Esophagus (tissue), 2 donors: ENCODE data around the gene SLCO4A1. TPM values are rescaled to one million over a fixed set of nuclear protein-coding genes. Genes with fewer than 3 reads are reported as not detected.

Source experiments
- H3K27ac ChIP-seq, 2 donors: one replicate each; pipeline ENCODE4 v1.5.1; 2013; ENCODE audit warnings: low read depth in 2 of 2, mild to moderate bottlenecking in 2 of 2, inconsistent platforms in 1 of 2, low read length in 1 of 2, moderate library complexity in 1 of 2
- H3K27me3 ChIP-seq, 2 donors: one replicate each; pipeline ENCODE4 v1.6.1; 2013; ENCODE audit warnings: low read length in 2 of 2, control low read depth in 1 of 2, mild to moderate bottlenecking in 1 of 2; ENCODE audit not compliant: insufficient read depth in 2 of 2, control insufficient read depth in 1 of 2
- H3K36me3 ChIP-seq, 2 donors: one replicate each; pipeline ENCODE4 v1.6.1; 2013; ENCODE audit warnings: low read length in 1 of 2; ENCODE audit not compliant: control insufficient read depth in 2 of 2, insufficient read depth in 2 of 2
- H3K4me1 ChIP-seq, 2 donors: one replicate each; pipeline ENCODE4 v1.6.1; 2013; ENCODE audit warnings: low read length in 1 of 2; ENCODE audit not compliant: control insufficient read depth in 2 of 2, insufficient read depth in 2 of 2
- H3K4me3 ChIP-seq, 2 donors: one replicate each; pipeline ENCODE4 v1.5.1; 2013; ENCODE audit warnings: low read length in 2 of 2, mild to moderate bottlenecking in 2 of 2, low read depth in 1 of 2, moderate library complexity in 1 of 2
- H3K9me3 ChIP-seq, 2 donors: one replicate each; pipeline ENCODE4 v1.6.1; 2013; ENCODE audit warnings: mild to moderate bottlenecking in 2 of 2, low read depth in 1 of 2, low read length in 1 of 2, moderate library complexity in 1 of 2; ENCODE audit not compliant: control insufficient read depth in 2 of 2, insufficient read depth in 1 of 2
- WGBS, 2 donors: extraction: QIAGEN DNeasy Blood & Tissue Kit; methylation state at CpG; one replicate each; pipeline ENCODE4 v1.1.7; 2013; 5-methylcytosine and 5-hydroxymethylcytosine counted together
- polyA plus RNA-seq, 2 donors: library from polyadenylated mRNA; stranded (reverse); fragments of 200-250 nt; gene quantifications; one replicate each; pipeline ENCODE4 v1.2.3, GENCODE V29; 2013
- donor health status: healthy with polysubstance abuse.
- donor health status: Bipolar disorder and iron deficiency.

The SLCO4A1 gene
- polyA plus RNA-seq, 2 donors, result 12.5 to 29.3 TPM

DNA sequence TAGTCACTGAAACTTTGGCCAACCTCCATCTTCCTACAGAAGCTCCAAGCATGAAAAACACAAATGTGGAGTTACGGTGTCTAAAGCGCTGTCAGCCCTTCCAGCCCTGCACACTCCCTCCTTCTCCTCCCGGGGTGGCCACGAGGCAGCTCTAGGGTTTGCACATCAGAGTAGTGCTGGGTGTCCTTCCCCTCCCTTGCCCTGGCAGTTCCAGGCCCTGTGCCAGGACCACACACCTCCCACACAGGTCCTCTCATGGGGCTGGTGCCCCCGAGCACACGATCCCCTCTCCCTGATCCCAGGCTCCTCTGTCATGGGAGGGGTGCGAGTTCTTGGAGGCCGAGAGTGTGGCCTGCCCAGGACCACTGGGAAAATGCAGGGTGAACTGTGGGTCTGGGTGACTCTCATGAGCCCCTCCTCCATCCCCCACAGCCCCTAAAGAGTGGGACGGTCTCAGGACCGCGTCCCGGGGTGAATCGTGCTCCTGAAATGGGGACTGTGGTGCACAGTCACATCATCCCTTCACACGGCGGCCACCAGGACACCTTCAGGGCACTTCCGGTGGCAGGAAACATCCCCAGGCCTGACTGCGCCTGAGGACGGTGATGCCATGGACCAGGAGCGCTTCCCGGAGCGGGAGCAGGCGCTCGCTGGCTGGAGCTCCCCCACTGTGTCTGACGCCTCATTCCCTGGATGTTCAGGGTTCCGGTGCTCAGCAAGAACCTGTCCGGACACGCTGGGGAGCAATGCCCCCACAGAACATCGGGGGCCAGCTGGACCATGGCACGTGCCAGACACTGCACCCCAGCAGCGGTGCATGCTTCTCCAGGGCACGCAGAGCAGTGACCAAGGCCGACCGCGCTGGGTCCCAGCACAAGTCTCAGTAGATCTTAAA lies 42.8 kb upstream of the SLCO4A1 start:
- Histone ChIP-seq H3K27ac (no peak overlapping the region), H3K4me1 (peaks cover 4 to 31% of the 10 kb centered on the region in 2 donors), H3K36me3 (no peaks in the 10 kb centered on the region), H3K9me3 (peaks cover 3 to 13% of the 10 kb centered on the region in 2 donors), H3K27me3 (peaks cover 0 to 2% of the 10 kb centered on the region in 2 donors), H3K4me3 (no peak overlapping the region)
- 65 to 73% methylated on average over 34 of the region's 34 CpGs for WGBS, 2 donors

DNA sequence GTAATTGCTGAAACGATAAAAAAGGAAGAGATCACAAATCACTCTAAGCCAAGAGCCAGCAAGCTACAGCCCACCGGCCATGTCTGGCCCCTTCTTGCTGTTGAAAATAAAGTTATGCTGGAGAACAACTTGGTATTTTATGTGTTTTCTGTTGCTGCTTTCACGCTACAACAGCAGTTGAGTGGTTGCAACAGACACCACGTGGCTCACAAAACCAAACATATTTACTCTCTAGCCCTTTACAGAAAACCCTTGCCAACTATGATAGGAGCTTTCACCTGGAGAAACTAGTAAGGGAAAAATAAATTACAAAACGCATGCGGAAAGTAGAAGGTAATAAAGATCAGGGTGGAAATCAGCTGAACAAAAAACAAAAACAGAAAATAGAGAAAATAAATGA lies 41.1 kb upstream of the SLCO4A1 start:
- peaks cover 3 to 10% of the 10 kb centered on the region in 2 donors for H3K9me3 ChIP-seq
- WGBS, 2 donors, result 74 to 82% methylated on average over 6 of the region's 6 CpGs
- H3K27ac ChIP-seq, result no peak overlapping the region
- no peaks in the 10 kb centered on the region for H3K36me3 ChIP-seq
- H3K4me1 ChIP-seq, result peaks cover 4 to 30% of the 10 kb centered on the region in 2 donors
- H3K4me3 ChIP-seq, result no peak overlapping the region
- peaks cover 0 to 2% of the 10 kb centered on the region in 2 donors for H3K27me3 ChIP-seq

DNA sequence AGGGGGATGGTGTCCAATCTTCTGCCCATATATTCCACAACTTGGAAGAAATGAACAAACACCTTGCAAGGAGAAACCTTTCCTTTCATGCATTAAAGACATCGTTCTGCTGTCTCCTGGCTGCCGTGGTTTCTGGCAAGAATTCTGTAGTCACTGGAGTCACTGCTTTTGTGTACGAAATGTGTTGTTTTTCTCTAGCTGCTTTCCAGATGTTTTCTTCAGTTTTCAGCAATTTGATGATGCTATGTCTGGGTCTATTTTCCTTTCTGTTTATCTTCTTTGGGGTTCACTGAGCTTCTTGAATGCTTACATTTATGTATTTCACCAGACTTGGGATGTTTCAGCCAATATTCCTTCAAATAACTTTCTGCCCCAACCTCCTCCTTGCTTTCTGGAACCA lies 40.6 kb upstream of the SLCO4A1 start:
- Histone ChIP-seq H3K9me3 (peaks cover 3 to 10% of the 10 kb centered on the region in 2 donors), H3K4me1 (peaks cover 8 to 27% of the 10 kb centered on the region in 2 donors), H3K4me3 (no peak overlapping the region), H3K36me3 (no peaks in the 10 kb centered on the region), H3K27me3 (peaks cover 0 to 2% of the 10 kb centered on the region in 2 donors), H3K27ac (no peak overlapping the region)
- WGBS, 2 donors, result 34 to 53% methylated on average over 3 of the region's 3 CpGs

DNA sequence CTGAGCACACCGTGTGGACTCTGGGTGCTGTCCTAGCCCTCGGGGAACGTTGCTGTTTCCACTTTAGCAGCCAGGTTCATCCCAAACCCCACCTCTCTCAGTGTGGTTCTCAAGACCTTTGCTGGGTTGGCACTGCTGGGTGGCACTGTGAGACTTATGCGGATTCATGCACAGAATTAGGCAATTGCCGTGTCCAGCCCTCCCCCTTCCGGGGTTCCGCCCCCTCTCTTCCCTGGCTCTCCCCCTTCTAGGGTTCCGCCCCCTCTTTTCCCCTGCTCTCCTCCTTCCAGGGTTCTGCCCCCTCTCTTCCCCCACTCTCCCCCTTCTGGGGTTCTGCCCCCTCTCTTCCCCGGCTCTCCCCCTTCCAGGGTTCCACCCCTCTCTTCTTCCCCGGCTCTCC lies 39.8 kb upstream of the SLCO4A1 start:
- Histone ChIP-seq H3K27me3 (peaks cover 0 to 2% of the 10 kb centered on the region in 2 donors), H3K9me3 (peaks cover 3 to 10% of the 10 kb centered on the region in 2 donors), H3K36me3 (no peaks in the 10 kb centered on the region), H3K4me3 (no peak overlapping the region), H3K27ac (peak overlapping the region; percentile 54 to 65), H3K4me1 (peaks cover 10 to 27% of the 10 kb centered on the region in 2 donors)
- 30 to 41% methylated on average over 10 of the region's 10 CpGs for WGBS, 2 donors

DNA sequence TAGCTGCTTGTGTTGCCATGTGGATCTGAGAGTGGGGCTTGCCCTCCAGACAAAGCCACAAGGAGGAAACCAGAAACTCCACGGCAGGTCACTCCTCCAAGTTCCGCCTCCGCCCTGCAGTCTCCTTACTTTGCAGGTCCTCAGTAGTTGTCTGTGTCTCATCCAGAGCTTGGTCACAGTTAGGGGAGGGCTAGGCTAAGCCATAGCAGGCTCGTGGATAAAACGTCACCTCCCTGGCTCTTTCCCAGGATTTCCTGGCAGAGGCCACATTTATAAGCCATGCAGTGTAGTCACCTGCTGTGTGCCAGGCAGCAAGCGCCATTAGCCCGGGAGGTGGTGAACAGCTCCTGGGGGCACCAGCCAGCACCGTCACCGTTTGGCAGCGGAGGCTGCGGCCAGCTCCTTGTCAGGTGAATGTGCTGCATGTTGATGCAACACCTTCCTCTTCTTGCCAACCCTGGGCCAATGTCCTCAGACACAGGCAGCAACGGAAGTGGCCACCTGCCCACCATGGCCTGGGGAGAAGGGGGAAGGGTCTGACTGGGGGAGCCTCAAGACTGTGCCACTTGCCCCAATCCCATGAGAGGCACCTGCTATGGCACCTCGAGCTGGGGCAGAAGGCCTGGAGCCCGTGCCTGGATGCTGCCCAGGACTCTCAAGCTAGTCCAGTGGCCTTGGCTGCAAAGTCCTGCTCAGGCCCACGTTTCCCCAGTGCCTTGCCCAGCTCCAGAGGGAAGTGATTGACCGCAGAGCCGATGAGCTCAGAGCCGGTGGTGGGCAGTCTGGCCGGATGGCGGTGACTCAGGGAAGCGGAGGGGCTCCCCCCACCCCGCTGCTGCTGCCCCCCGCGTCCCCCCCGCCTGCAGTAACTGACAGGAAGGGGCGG lies 39.0 kb upstream of the SLCO4A1 start:
- no peak overlapping the region for H3K4me3 ChIP-seq
- peaks cover 10 to 27% of the 10 kb centered on the region in 2 donors for H3K4me1 ChIP-seq
- H3K9me3 ChIP-seq, result peaks cover 3 to 10% of the 10 kb centered on the region in 2 donors
- peaks cover 0 to 2% of the 10 kb centered on the region in 2 donors for H3K27me3 ChIP-seq
- H3K27ac ChIP-seq, result peak overlapping the region; percentile 54 to 65
- H3K36me3 ChIP-seq, result no peaks in the 10 kb centered on the region
- WGBS, 2 donors, result 36 to 37% methylated on average over 26 of the region's 26 CpGs

DNA sequence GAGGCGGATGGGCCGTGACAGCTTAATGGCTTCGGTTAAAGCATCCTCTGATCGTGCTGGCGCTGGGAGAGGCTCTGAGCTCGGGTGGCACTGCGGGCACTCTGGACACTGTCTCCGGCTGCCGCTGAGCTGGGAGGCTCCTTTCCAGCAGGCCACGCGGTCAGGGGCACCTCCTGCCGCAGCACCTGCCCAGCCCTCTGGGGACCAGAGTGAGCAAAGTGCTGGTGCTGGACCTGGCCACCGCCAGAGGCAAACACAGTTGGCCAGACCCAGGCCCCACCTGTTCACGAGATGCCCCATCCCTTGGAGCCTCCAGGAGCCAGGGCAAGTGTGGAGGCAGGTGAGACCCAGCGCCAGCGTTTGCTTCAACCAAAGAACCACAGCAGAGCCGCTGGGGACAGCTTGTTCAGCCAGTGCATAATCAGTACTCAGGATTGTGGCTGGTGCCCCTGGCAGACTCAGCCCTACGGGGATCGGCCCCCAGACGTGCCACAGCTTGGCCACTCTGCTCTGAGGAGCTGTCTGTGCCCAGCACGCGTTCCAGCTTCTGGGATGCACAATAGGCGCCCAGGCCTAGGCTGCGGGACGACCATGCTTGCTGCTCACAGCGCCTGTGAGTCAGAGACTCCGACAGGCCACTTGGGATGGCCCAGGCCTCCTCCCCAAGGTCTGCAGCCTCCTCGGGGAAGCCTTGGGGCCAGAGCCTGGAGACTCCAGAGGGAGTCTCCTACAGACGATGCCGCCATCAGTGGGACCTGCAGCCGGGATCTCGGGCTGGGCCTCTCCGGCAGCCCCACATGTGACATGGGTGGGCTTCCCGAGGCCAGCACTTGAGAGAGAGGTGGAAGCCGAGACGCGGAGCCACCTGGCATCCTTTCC lies 38.2 kb upstream of the SLCO4A1 start:
- peaks cover 10 to 22% of the 10 kb centered on the region in 2 donors for H3K4me1 ChIP-seq
- no peaks in the 10 kb centered on the region for H3K36me3 ChIP-seq
- H3K27me3 ChIP-seq, result peaks cover 0 to under 1% of the 10 kb centered on the region in 2 donors
- peak overlapping the region in 1 of 2 donors; percentile 44 for H3K27ac ChIP-seq
- H3K4me3 ChIP-seq, result no peak overlapping the region
- peaks cover 0 to 4% of the 10 kb centered on the region in 2 donors for H3K9me3 ChIP-seq
- 73 to 77% methylated on average over 37 of the region's 37 CpGs for WGBS, 2 donors

DNA sequence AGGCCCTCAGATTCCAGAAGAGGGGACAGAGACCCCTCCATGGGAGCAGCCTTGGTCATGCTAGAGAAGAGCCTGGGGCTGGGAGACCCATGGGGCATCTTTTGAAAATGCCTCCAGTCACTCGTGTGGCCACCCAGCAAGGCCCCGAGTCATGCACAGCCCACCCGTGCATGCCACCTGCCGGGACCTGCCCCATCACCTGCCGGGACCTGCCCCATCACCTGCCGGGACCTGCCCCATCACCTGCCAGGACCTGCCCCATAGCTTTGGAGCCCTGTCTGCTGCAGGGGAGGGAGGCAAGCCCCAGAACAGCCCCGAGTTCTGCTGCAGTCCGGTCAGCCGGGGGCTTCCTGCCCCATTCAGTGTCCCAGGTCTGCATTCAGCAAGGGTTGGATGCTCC lies 37.5 kb upstream of the SLCO4A1 start:
- Histone ChIP-seq H3K4me1 (peaks cover 10 to 17% of the 10 kb centered on the region in 2 donors), H3K4me3 (no peak overlapping the region), H3K27ac (no peak overlapping the region), H3K36me3 (no peaks in the 10 kb centered on the region), H3K27me3 (no peaks in the 10 kb centered on the region), H3K9me3 (peaks cover 0 to 3% of the 10 kb centered on the region in 2 donors)
- 60 to 77% methylated on average over 9 of the region's 9 CpGs for whole genome bisulfite sequencing, 2 donors

DNA sequence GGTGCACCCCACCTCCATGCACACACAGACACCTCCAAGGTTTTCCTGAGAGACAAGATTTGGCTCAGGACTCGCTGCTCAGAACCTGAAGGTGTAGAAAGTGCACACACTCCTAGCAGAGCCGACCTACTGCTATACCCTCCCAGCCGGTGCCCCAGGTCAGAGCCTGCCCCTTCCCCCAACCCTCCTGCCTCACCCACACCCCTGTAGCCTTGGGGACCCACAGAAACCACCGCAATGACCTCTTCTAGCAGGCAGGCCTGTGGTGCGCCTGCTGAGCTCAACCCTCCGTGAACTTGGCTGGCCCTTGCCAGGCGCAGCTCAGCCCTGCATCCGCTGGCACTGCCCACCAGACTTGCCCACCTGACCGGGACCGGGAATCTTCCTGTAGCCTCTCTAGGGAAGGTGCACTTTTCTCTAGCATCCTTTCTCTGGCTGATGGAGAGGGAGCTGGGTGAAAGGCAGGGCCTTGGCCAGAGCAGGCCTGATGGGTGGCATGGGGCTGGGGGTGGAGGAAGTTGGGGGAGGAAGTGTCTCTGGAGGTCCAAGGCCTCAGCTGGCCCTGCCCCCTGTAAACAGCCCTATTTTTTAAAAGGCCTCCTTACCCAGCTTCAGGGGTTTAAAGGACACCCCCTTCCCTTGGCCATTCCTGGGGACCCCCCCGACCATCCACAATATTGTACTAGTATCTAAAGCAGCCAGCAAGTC lies 36.9 kb upstream of the SLCO4A1 start:
- Histone ChIP-seq H3K27me3 (no peaks in the 10 kb centered on the region), H3K4me1 (peaks cover 10 to 16% of the 10 kb centered on the region in 2 donors), H3K9me3 (peaks cover 0 to 3% of the 10 kb centered on the region in 2 donors), H3K36me3 (no peaks in the 10 kb centered on the region), H3K27ac (peak overlapping the region in 1 of 2 donors; percentile 51), H3K4me3 (no peak overlapping the region)
- WGBS, 2 donors, result 84 to 85% methylated on average over 11 of the region's 11 CpGs
